Measurements from ENCODE around the gene PTPN18. TPM values are rescaled to one million over a fixed set of nuclear protein-coding genes. Genes with fewer than 3 reads are reported as not detected.

Gene PTPN18
- total and polyA plus RNA-seq, 2 donors (not counting 3 experiments of a cell fraction or from before 2014, with no cell fraction given) = 39.4 to 39.6 TPM

DNA sequence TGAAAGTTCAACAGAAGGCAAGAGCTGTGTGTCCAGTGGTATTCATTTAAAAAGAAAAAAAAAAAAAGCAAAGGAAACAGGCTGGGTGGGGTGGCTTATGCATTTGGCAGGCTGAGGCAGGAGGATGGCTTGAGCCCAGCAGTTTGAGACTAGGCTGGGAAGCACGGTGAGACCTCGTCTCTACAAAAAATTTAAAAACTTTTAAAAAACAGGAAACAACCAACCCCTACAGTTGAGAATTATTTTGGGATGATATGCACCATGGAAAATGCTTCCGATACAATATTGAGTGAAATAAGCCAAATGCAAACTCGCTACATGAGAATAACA, 31.2 kb downstream of the PTPN18 start:
- intact Hi-C loops (cut with micrococcal nuclease) = loop anchor here (2.0 kb wide), 1 partner anchor 14 kb away; no protein-coding TSS in a partner anchor
- Histone ChIP-seq H3K4me3 (replicated peaks in 1 of 3; ENCODE audit: insufficient read depth in 1 of 3, low read depth in 1 of 3, low read length in 3 of 3) (no peak overlapping the region), H3K36me3 (ENCODE audit: control insufficient read depth in 2 of 2, extremely low read depth in 1 of 2, insufficient read depth in 2 of 2, low read length in 2 of 2) (no peaks in the 10 kb centered on the region), H3K79me2 (ENCODE audit: control insufficient read depth, insufficient read depth, low read length) (no peaks in the 10 kb centered on the region), H3K27me3 (ENCODE audit: control insufficient read depth in 2 of 2, insufficient read depth in 2 of 2, low read length in 2 of 2) (no peaks in the 10 kb centered on the region), H3K4me2 (ENCODE audit: insufficient read depth, low read length) (no peak overlapping the region), H3K9me1 (replicated peaks; ENCODE audit: control insufficient read depth, extremely low read depth, insufficient read depth, low read length) (no peaks in the 10 kb centered on the region), H3K9me3 (replicated peaks; ENCODE audit: control insufficient read depth, insufficient read depth, low read length) (no peaks in the 10 kb centered on the region), H3K9ac (replicated peaks; ENCODE audit: extremely low read depth, insufficient read depth, low read length) (no peak overlapping the region), H4K20me1 (replicated peaks; ENCODE audit: control insufficient read depth, extremely low read depth, insufficient read depth, low read length) (no peaks in the 10 kb centered on the region), H2AFZ (ENCODE audit: low read depth, low read length) (no peak overlapping the region), H3K4me1 (ENCODE audit: control insufficient read depth, extremely low read depth, insufficient read depth, low read length) (peaks cover 6% of the 10 kb centered on the region), H3K27ac (ENCODE audit: insufficient read depth, low read depth, low read length) (no peak overlapping the region)
- DNase-seq (ENCODE audit: low read depth, low spot score) (no peak), FAIRE-seq (no peak)
- TF ChIP-seq, protein P1, sequence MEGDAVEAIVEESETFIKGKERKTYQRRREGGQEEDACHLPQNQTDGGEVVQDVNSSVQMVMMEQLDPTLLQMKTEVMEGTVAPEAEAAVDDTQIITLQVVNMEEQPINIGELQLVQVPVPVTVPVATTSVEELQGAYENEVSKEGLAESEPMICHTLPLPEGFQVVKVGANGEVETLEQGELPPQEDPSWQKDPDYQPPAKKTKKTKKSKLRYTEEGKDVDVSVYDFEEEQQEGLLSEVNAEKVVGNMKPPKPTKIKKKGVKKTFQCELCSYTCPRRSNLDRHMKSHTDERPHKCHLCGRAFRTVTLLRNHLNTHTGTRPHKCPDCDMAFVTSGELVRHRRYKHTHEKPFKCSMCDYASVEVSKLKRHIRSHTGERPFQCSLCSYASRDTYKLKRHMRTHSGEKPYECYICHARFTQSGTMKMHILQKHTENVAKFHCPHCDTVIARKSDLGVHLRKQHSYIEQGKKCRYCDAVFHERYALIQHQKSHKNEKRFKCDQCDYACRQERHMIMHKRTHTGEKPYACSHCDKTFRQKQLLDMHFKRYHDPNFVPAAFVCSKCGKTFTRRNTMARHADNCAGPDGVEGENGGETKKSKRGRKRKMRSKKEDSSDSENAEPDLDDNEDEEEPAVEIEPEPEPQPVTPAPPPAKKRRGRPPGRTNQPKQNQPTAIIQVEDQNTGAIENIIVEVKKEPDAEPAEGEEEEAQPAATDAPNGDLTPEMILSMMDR (IDR thresholded peaks at IDR 0.05; ENCODE audit: extremely low read depth in 1 of 2, insufficient read depth in 1 of 2, low read depth in 1 of 2, low read length in 2 of 2) = no peak
- TF ChIP-seq, protein P2, sequence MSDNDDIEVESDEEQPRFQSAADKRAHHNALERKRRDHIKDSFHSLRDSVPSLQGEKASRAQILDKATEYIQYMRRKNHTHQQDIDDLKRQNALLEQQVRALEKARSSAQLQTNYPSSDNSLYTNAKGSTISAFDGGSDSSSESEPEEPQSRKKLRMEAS (IDR thresholded peaks at IDR 0.05; ENCODE audit: insufficient read depth, insufficient read length) = no peak
- TF ChIP-seq FOS (IDR thresholded peaks at IDR 0.05; ENCODE audit: borderline replicate concordance, insufficient read depth, low read length) (no peak), GATA2 (IDR thresholded peaks at IDR 0.05; ENCODE audit: insufficient read depth, insufficient read length, low read depth, low read length) (no peak), EZH2 (IDR thresholded peaks at IDR 0.05; ENCODE audit: borderline replicate concordance, low read depth, low read length, severe bottlenecking) (no peak), POLR2AphosphoS5 (IDR thresholded peaks at IDR 0.05; ENCODE audit: insufficient read depth, low read depth, low read length) (no peak), JUN (IDR thresholded peaks at IDR 0.05; ENCODE audit: borderline replicate concordance, insufficient read depth, insufficient read length, low read depth) (no peak), MYC (IDR thresholded peaks at IDR 0.05; ENCODE audit: low read depth, low read length) (no peak), POLR2A (IDR thresholded peaks at IDR 0.05; ENCODE audit: low read depth, low read length) (no peak)
- dilution Hi-C loops (cut with MboI; ENCODE audit: extremely low pct_ligation_motif_present, low sequenced_read_pairs) = no loop called here
- ChIA-PET POLR2A (no interaction called here), CTCF (interaction anchor here (1.9 kb wide), 1 partner anchor 31 kb away, joined by 5 read pairs; the partner anchor contains the start of gene PTPN18)
- no TSS peak for BruUV-seq (replicated peaks)
